Thyroid gland (tissue), 4 donors: ENCODE data around the gene SMIM32.

ENCODE experiments used
- CTCF ChIP-seq, 6 experiments: fragments of 200-600 bp in 3 of 6; fragments of 450-650 bp in 3 of 6; sonication (generic) in 3 of 6; IDR thresholded peaks; one replicate each; pipeline ENCODE4 v1.5.1; 2016 to 2019; ENCODE audit warnings: antibody characterized with exemption in 6 of 6, mild to moderate bottlenecking in 2 of 6, inconsistent platforms in 1 of 6, moderate library complexity in 1 of 6
- POLR2A ChIP-seq, 2 donors: fragments of 450-650 bp; IDR thresholded peaks; one replicate each; pipeline ENCODE4 v1.6.1; 2017; ENCODE audit warnings: antibody characterized with exemption in 2 of 2, mild to moderate bottlenecking in 2 of 2, moderate library complexity in 1 of 2

- TF ChIP-seq CTCF (IDR thresholded peaks at IDR 0.05) (no peak), POLR2A (IDR thresholded peaks at IDR 0.05) (no peak)
Measured at GRCh38 chr5:136208916-136209315, 16.0 kb upstream of the SMIM32 start.
